Measurements from ENCODE around the gene SLC23A2.
"Not testable (repeated sequence)": the region's sequence is repeated elsewhere in the genome, so short reads cannot be mapped to it uniquely, and the experiment has no call there.

Gene SLC23A2

GRCh38 chr20:4871486-4871885, 129.8 kb downstream of the SLC23A2 start:
- DNase-seq, result no peak

- no peak for DNase-seq
Measured at GRCh38 chr20:4870906-4871305, 130.4 kb downstream of the SLC23A2 start.

GRCh38 chr20:4869290-4870193, 131.8 kb downstream of the SLC23A2 start:
- DNase-seq, result peak; percentile 64

GRCh38 chr20:4867051-4867450, 134.3 kb downstream of the SLC23A2 start:
- DNase-seq, result no peak

GRCh38 chr20:4866429-4866828, 134.9 kb downstream of the SLC23A2 start:
- DNase-seq, result no peak

GRCh38 chr20:4864311-4864752, 137.0 kb downstream of the SLC23A2 start:
- no peak for DNase-seq

GRCh38 chr20:4862661-4863060, 138.6 kb downstream of the SLC23A2 start:
- no peak for DNase-seq

GRCh38 chr20:4861961-4862360, 139.3 kb downstream of the SLC23A2 start:
- no peak for DNase-seq

GRCh38 chr20:4858000-4858399, 143.3 kb downstream of the SLC23A2 start:
- DNase-seq, result no peak

GRCh38 chr20:4856022-4856755, 145.1 kb downstream of the SLC23A2 start:
- DNase-seq, result no peak

- DNase-seq, result peak; percentile 41
Measured at GRCh38 chr20:4855555-4855954, 145.8 kb downstream of the SLC23A2 start.

- DNase-seq, result no peak
Measured at GRCh38 chr20:4855097-4855496, 146.2 kb downstream of the SLC23A2 start.

- no peak for DNase-seq
Measured at GRCh38 chr20:4854561-4854901, 146.8 kb downstream of the SLC23A2 start.

GRCh38 chr20:4853757-4854560, 147.4 kb downstream of the SLC23A2 start:
- DNase-seq, result no peak

- DNase-seq, result no peak
Measured at GRCh38 chr20:4853004-4853403, 148.3 kb downstream of the SLC23A2 start.

GRCh38 chr20:4850960-4851359, 150.3 kb downstream of the SLC23A2 start:
- no peak for DNase-seq

GRCh38 chr20:4848829-4849228, 152.5 kb downstream of the SLC23A2 start:
- DNase-seq, result not testable (repeated sequence)

- no peak for DNase-seq
Measured at GRCh38 chr20:4848041-4848440, 153.3 kb downstream of the SLC23A2 start.

GRCh38 chr20:4846821-4847220, 154.5 kb downstream of the SLC23A2 start:
- no peak for DNase-seq

- no peak for DNase-seq
Measured at GRCh38 chr20:4844751-4845465, 156.4 kb downstream of the SLC23A2 start.

- no peak for DNase-seq
Measured at GRCh38 chr20:4844325-4844724, 157.0 kb downstream of the SLC23A2 start.

- no peak for DNase-seq
Measured at GRCh38 chr20:4840801-4841200, 160.5 kb downstream of the SLC23A2 start.

GRCh38 chr20:4838526-4838925, 162.8 kb downstream of the SLC23A2 start:
- DNase-seq, result no peak
